NCI-H1092 treated with DMSO at 0.1 percent for 48 hours (cell line): Measurements from ENCODE around the gene LGI1.

Experiments used
- DNase-seq: peaks from one replicate; lab custom pipeline; 2025; lab: John Stamatoyannopoulos, UW

LGI1 gene

GRCh38 chr10:93757801-93758507 lies at the start of gene LGI1:
Gene LGI1, plus strand, starts transcription at chr10:93757936. Its CDS starts 209 bp downstream, at chr10:93758145.
- DNase-seq, result no peak

DNA sequence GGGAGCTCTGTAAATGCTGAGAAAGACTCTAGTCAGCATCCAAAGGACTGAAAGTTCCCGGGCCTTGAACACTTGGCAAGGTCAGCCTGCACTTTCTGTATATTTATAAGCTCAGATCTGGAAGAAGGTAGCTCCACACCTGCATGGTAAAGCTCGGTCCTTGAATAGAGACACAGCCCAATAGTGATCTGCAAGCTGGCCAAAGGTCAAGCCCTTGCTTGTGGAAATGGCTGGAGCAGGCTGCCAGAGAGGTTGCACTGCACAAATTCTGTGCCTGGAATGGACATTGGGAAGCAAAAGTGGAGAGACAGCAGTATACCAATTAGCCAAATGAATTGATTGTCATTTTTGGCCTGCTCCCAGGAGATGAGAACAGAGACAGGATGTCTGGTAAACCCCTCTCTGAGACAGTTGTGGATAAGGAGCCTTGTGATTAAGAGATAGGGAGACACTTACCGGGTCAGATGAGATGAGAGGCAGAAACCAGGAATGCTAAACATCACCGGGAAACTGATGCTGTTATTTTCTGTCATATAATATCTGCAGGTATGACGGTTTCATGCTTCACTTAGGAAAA lies 47.3 kb upstream of the LGI1 start:
- no peak for DNase-seq

DNA sequence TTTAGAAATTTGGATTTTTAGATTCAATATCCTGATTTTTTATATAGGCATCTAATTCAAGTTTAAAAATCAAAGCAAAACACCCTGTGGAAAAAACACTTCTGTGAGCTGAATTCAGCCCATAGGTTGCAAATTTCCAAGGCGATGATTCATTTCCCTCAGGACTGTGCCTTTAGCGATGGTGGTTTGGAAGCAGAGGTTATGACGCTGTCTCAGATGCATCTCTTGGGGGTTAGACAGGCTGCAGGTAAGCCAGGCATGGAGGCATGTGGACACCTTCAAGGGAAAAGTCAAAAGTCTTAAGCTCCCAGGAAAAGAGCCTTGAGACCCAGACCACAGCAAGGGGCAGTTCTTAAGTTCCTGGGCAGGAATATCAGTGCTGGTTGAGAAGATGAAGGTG lies 45.8 kb upstream of the LGI1 start:
- no peak for DNase-seq

DNA sequence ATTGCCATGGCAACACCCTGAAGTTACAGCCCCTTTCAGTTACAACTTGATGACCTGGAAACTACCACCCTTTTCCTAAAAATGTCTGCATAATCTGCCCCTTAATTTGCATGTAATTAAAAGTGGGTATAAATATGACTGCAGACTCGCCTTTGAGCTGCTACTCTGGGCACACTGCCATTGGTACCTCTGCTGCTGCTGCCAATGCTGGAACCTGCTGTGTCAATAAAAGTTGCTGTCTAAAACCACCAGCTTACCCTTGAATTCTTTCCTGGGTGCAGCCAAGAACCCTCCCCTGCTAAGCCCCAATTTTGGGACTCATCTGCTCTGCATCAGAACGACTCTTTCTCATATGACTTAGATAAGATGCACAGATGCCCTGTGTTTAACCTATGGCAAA lies 45.1 kb upstream of the LGI1 start:
- DNase-seq, result no peak

DNA sequence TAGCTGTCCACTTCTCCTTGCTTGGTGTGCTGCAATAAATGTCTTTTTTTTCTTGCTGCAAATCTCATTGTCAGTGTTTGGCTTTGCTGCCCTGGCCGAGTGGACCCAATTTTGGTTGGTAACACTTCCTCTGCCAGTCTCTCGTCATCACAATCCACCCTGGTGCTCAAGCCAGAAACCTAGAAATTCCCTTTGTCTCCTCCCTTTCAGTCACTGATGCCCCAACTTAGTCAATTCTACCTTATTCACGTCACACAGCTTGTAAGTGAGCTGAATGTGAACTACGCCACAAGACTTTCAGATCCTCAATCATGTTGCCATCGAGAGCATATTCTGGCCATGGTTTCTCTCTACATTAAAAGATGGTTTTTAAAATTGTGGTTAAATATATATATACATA lies 42.4 kb upstream of the LGI1 start:
- no peak for DNase-seq

DNA sequence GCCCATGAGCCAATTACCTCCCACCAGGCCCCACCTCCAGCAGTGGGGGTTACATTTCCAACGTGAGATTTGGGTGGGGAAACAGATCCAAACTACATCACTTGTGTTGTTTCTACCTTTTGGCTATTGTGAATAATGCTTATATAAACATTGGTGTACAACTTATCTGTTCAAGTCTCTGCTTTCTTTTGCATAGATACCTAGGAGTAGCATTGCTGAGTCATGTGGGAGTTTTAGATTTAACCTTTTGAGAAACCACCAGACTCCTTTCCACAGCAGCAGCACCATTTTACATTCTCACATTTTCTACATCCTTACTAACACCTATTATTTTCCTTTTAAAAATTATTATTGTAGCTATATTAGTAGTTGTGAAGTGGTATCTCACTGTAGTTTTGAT lies 41.0 kb upstream of the LGI1 start:
- no peak for DNase-seq

DNA sequence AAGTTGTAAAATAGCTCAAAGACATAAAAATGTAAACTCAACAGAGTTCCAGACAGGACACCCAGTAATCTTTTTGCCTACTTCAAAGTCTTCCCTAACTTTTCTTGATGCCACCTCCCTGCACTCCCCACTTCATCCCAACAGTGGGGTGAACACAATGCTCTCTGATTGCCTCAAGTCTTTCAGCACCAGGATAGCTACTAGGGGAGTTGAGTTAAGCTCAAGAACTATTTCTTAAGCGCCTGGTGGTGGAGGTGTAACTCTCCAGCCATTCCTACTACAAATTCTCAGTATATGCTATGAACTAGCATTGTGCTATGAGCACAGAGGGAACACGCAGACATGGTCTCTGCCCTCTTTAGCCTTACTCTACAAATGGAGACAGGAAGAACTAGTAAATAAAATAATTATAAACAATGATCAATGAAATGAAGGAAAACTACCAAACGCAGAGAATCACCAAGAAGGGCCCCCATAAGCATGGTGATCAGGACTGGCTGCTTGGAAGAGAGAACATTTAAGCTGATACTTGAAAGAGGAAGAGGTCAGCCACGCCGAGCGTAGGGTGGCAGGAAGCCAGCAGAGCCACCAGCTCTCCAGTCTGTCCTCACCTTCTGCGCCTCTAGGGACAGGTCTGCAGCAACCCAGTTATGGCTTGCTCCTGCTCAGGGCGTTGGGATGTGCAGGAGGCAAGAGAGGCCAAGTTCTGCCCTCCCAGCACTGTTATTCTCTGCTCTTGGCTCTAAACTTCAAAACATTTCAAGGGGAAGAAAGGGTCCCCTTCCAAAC lies 38.6 kb upstream of the LGI1 start:
- no peak for DNase-seq

DNA sequence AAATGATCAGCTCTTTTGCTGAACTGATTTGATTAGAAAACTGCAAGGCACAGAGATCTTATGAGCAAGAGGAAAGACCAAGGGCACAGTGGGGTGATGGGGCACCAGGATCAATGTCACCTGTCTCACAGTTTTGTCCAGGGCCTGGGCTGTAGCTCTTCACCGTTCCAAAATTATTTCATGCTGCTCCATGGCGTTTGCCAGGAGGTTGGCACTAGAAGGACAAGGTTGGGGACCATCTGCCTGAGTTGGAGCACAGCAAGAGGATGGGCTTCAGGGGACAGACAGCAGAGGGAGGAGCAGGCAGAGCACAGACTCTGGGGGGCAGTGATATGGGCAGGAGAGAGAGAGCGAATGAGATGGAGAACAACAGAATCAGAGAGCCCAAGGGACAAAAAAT lies 37.8 kb upstream of the LGI1 start:
- DNase-seq, result no peak

DNA sequence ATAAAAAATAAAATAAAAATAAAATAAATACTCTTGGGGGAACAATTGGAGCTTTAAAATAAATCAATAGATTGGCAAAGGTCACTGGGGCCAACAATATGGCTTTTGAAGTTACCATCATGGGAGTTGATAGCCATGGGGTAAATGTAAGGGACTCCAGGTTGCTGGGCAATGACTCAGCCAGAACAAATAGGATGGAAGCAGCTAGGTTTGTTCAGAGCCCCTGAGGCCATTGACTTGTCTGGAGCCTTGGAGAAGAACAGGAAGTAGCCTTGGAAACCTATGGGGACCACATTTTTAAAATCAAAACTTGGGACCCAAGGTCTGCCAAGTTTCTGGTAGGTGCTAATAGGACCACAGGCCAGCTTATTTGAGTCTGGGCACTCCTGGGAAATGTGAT lies 35.2 kb upstream of the LGI1 start:
- no peak for DNase-seq

DNA sequence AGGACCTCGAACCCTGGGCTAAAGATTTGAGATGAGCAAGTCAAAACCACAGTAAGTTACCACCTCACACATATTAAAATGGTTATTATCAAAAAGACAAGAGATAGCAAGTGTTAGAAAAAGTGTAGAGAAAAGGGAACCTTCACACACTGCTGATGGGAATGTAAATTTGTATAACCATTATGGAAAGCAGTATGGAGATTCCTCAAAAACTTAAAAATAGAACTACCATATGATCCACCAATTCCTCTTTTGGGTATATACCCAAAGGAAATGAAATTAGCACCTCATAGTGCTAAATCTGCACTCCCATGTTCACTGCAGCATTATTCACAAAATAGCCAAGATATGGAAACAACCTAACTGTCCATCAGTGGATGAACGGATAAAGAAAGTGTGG lies 34.6 kb upstream of the LGI1 start:
- no peak for DNase-seq

DNA sequence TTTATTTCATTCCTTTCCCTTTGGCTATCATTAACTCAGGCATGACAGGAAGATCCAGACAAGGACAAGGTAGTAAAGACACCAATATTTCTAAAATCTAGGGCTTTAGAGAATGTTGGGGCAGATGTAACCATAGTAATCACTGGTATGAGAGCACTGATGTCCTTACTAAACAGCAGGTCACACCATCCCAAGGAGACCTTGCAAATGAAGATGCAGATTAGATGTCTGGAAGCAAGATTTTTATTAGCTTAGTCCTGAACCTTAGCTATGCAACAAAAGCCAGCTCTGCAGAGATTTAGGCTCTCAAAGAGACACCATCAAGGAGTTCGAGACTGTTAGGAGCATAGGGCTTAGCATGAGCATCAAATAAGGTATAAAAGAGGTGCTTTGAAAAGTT lies 31.7 kb upstream of the LGI1 start:
- no peak for DNase-seq

DNA sequence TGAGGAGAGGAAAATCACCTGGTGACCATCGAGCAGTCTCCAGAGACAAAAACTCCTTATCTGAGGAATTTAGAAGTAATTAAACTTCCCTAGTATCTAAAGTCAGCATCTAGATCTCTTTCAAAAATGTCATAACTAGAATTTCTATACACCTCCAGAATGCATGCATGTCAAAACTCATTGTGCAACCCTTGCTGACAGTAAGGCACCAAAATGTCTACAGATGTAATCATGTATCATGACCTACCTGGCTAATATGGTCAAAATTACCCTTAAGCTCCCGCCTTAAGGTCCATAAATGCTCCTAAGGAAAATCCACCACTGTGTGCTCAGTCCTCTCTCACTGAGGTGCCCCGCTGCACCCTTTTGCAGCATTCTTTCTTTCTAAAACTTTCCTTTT lies 16.4 kb upstream of the LGI1 start:
- no peak for DNase-seq

GRCh38 chr10:93742633-93743349 lies 14.9 kb upstream of the LGI1 start:
- no peak for DNase-seq

DNA sequence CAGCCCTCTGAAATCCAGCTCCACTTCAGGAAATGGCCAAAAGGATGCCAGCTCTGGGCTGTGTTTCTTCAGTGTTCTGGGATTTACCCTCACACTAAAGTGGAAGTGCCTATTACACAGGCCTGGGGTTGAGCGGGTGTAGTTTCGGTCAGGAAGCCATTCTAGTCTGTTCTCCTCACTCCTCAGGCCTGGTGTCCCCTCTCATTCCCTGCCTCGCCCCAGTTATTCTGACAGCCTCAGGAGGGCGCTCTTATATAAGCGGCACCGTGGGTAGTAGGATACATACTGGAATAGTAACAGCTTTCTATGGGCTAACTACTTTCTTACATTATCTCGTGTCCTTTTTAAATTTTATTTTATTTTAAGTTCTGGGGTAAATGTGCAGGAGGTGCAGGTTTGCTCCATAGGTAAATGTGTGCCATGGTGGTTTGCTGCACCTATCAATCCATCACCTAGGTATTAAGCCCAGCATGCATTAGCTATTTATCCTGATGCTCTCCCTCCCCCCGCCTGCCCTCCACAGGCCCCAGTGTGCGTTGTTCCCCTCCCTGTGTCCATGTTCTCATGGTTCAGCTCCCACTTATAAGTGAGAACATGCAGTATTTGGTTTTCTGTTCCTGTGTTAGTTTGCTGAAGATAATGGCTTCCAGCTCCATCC lies 12.2 kb upstream of the LGI1 start:
- no peak for DNase-seq

DNA sequence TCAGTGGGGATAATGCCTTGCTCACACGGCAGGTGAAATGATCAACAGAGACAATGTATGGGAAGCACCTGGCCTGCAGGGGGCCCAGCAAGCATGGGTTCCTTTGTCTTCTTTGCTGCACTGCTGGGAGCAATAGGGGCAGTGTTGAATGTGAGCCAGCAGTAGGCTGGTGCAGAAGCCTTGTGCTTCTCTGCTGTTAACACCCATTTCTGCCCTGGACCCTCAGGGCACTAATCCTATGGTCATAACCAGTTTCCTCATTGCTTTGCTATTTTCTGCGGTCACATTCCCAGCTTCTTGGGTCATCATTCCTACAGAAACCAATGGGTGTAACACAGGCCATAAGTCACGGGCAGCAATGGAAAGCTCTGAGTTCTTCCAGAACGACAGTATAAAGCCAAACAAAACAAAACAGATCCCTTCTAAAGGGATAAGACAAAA lies 10.9 kb upstream of the LGI1 start:
- no peak for DNase-seq

GRCh38 chr10:93749218-93749799 lies 8.4 kb upstream of the LGI1 start:
- DNase-seq, result no peak

- no peak for DNase-seq
Measured at GRCh38 chr10:93751124-93751523, 6.6 kb upstream of the LGI1 start.

GRCh38 chr10:93751832-93752231 lies 5.9 kb upstream of the LGI1 start:
- no peak for DNase-seq

DNA sequence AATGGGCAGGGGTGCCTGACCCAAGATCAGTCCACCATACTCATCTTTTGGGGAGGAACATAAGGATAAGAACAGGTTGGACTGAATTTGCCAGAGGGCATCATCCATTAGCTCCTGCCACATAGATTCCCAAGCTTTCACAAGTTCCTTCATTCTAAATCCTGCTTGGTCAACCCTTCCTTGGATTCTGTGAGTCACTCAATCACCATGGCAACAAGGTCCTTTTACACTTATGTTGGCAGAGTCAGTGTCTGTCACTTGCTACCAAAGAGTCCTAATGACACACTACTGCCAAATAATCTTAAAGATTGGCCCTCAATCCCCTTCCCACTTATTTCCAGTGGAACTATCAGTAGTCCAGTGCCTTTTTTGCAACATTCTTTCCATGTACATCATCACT lies 5.0 kb upstream of the LGI1 start:
- DNase-seq, result no peak

GRCh38 chr10:93753621-93754250 lies 4.0 kb upstream of the LGI1 start:
- no peak for DNase-seq

DNA sequence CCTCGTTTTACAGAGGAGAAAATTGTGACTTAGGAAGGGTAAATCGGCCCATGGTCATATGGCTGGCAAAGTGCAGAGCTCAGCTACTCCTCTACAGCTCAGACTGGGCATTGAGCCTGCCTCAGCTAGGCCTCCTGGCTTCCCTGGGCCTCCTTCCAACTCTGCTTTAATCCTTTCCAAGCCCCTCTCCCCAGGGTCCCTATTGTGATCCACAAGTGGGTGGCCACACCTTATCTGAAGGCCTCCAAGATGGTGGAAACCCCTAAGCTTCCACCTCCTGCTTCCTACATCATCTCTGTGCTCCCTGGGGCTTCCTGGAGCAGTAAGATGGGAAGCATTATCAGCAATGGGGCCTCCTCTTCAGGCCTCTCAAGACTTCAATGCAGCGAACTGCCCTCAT lies 3.0 kb upstream of the LGI1 start:
- no peak for DNase-seq
